GM12875 (cell line): ENCODE measurements around the gene TDRKH.

Experiments
- H3K4me3 ChIP-seq: one replicate; pipeline ENCODE4 v1.5.1; 2011; ENCODE audit warnings: low read depth, low read length, control low read depth
- TF ChIP-seq, protein P1 (sequence below): IDR thresholded peaks from 2 replicates; pipeline ENCODE4 v1.5.1; 2011; ENCODE audit warnings: low read depth, mild to moderate bottlenecking, control low read depth, inconsistent platforms, low read length, moderate library complexity, borderline replicate concordance; ENCODE audit not compliant: insufficient read depth

TDRKH gene

DNA sequence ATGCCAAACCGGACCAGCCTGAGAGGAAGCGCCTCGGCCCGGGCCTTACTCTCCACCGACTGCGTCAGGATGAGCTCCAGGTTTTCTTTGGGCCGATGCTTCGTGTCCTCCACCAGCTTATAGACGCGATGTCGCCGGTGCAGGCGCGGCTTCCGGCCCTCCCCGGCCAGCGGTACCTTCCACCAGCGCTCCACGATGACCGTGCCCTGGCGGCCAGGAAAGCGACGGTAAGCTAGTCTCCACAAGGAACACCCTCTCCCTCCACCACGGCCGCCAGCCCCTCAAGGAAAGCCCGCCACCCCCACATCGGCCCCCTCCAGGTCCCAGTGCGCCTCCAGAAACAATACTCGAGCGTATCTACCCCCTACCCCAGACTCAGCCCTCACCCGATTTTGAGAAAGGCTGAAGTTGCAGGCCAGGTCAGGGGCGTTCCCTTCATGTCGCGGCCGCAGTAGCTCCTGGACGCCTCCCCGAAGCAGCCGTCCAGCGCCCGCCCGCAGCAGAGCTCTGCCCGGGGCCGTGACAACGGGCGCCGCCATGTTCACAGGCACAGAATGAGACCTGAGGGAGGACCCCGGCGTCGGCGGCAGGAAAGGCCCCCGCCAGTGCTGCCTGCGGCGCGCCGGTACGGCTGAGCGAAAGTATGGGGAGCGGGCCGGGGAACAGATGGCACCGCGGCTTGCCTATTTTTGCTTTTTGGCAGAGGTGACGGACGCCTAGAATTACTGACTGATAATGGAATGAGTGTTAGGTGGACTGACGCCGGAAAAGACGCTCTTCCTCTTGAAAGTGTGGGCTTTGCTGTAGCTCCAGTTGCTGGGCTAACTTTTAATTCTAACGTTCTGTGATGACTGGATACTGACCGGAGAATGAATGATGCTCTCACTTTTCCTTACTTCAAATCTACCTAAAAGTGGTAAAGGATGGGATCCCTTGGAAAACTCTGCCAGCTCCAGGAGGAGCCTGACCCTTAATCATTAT lies 27.1 kb downstream of the TDRKH start, which contains the start of gene MRPL9:
Gene MRPL9, minus strand, starts transcription at position 556 of the 981 bp plus-strand sequence. Its CDS starts 17 bp downstream, at position 539.
- H3K4me3 ChIP-seq = peak within 1 kb of the TSS; percentile 62
- TF ChIP-seq, protein P1, sequence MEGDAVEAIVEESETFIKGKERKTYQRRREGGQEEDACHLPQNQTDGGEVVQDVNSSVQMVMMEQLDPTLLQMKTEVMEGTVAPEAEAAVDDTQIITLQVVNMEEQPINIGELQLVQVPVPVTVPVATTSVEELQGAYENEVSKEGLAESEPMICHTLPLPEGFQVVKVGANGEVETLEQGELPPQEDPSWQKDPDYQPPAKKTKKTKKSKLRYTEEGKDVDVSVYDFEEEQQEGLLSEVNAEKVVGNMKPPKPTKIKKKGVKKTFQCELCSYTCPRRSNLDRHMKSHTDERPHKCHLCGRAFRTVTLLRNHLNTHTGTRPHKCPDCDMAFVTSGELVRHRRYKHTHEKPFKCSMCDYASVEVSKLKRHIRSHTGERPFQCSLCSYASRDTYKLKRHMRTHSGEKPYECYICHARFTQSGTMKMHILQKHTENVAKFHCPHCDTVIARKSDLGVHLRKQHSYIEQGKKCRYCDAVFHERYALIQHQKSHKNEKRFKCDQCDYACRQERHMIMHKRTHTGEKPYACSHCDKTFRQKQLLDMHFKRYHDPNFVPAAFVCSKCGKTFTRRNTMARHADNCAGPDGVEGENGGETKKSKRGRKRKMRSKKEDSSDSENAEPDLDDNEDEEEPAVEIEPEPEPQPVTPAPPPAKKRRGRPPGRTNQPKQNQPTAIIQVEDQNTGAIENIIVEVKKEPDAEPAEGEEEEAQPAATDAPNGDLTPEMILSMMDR = no peak

DNA sequence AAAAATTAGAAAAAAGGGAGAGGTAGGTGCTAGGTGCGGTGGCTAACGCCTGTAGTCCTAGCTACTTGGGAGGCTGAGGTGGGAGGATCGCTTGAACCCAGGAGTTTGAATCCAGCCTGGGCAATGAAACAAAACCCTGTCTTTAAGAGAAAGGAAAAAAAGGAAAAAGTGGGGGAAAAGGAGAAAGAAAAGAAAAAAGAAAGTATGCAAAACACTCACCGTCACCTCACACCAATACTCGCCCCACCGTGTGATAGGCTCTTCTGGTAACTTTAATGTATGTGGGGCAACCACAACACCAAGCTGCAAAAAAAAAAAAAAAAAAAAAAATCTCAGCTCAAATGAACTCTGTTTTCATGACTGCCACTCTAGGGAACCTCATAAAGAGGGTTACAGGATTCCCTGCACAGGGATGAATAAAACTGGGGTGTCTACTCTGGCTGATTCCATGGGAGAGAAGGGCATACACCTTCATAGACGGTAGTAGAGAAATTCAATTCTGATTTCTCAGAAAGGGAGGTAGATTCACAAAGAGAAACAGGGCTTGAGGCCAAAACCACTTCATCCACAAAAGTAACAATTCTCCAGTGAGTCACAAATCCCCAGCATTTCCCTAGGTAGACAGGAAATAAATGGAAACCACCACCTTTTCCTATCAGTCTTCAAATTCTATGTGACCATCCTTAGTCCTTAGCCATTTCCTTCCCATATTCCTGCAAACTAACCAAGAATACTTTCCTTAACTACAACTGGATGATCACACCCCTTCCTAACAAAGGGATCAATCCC lies 29.5 kb downstream of the TDRKH start:
- TF ChIP-seq, protein P1 = no peak
- no peak overlapping the region for H3K4me3 ChIP-seq

GRCh38 chr1:151759241-151759640 lies 31.1 kb downstream of the TDRKH start:
- H3K4me3 ChIP-seq = no peak overlapping the region
- TF ChIP-seq, protein P1 = no peak

DNA sequence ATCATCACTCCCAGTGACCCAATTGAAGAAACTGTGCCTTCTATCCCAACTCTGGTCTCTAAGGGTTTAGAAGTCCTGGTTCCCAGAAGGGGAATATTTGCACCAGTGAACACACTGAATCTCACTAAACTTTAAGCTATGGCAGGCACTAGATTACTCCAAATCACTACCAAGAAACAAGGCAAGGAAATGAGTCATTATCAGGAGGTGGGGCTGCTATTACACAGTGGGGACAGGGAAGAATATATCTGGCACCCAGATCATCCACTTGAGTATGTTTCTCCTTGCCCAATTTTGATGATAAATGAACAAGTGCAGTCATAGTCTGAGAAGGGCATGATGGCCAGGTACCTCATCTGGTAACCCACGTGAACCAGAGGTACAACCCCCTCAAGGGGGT lies 34.0 kb downstream of the TDRKH start:
- no peak overlapping the region for H3K4me3 ChIP-seq
- TF ChIP-seq, protein P1 = no peak

DNA sequence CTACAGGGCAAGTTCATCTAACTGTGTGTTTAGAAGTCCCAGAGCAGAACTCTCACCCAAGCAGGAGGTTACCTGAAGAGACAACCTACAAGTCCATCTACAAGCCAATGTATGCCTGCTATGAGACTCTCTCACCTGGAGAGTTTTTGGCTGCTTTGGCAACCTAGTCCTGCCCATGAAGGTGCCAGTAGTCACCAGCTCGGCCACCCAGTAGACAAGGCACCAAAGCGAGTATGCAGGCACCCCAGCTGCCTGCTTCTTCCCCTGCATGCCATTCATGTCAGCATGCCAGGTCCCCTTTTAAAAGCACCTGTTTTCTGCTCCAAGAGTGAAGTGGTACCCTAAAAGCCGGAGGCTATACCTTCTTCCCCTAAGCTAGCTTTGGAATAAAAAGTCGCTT lies 48.8 kb downstream of the TDRKH start:
- TF ChIP-seq, protein P1 = no peak
- H3K4me3 ChIP-seq = no peak overlapping the region

- TF ChIP-seq, protein P1 = no peak
- H3K4me3 ChIP-seq = no peak overlapping the region
These were observed 50.5 kb downstream of the TDRKH start for GRCh38 chr1:151739590-151740355.
